Osteoblast (primary cell): ENCODE data around the gene RAPGEF1. TPM values are rescaled to one million over a fixed set of nuclear protein-coding genes. Genes with fewer than 3 reads are reported as not detected.

Experiments
- DNase-seq: peaks from one replicate; pipeline ENCODE4 v3.0.0; 2011; ENCODE audit warnings: low spot score, mixed read lengths; ENCODE audit not compliant: insufficient read length; ENCODE audit errors: missing footprints
- H2AFZ ChIP-seq: 2 replicates; pipeline ENCODE4 v1.6.0; 2011; ENCODE audit warnings: mild to moderate bottlenecking, low read length
- H3K27ac ChIP-seq: 2 replicates; pipeline ENCODE4 v1.5.1; 2011; ENCODE audit warnings: mild to moderate bottlenecking, low read depth, low read length, moderate library complexity
- H3K27me3 ChIP-seq: 2 replicates; pipeline ENCODE4 v1.6.0; 2012; ENCODE audit warnings: mild to moderate bottlenecking, control low read depth, inconsistent platforms, low read length, moderate library complexity; ENCODE audit not compliant: insufficient read depth
- H3K36me3 ChIP-seq: 2 replicates; pipeline ENCODE4 v1.5.1; 2011; ENCODE audit warnings: mild to moderate bottlenecking, low read length, control low read depth, moderate library complexity; ENCODE audit not compliant: insufficient read depth
- H3K4me1 ChIP-seq: 2 replicates; pipeline ENCODE4 v1.5.1; 2011; ENCODE audit warnings: mild to moderate bottlenecking, low read length, control low read depth, moderate library complexity; ENCODE audit not compliant: insufficient read depth
- H3K4me2 ChIP-seq: 2 replicates; pipeline ENCODE4 v1.6.0; 2011; ENCODE audit warnings: mild to moderate bottlenecking, low read length; ENCODE audit not compliant: insufficient read depth
- H3K4me3 ChIP-seq: fragments of 200-600 bp; sonication (generic); 3 replicates; pipeline ENCODE4 v1.5.1; 2012; ENCODE audit warnings: mild to moderate bottlenecking, low read length, inconsistent platforms; ENCODE audit not compliant: insufficient read depth
- H3K79me2 ChIP-seq: 2 replicates; pipeline ENCODE4 v1.6.0; 2012; ENCODE audit warnings: mild to moderate bottlenecking, low read length, control low read depth, inconsistent platforms; ENCODE audit not compliant: insufficient read depth
- H3K9me3 ChIP-seq: 2 replicates; pipeline ENCODE4 v1.5.1; 2011; ENCODE audit warnings: low read depth, low read length, control low read depth
- H4K20me1 ChIP-seq: 2 replicates; pipeline ENCODE4 v1.6.0; 2012; ENCODE audit warnings: mild to moderate bottlenecking, low read length, control low read depth; ENCODE audit not compliant: insufficient read depth
- CTCF ChIP-seq: IDR thresholded peaks from 2 replicates; pipeline ENCODE4 v1.5.1; 2011; ENCODE audit warnings: mild to moderate bottlenecking, low read depth, low read length, moderate library complexity; ENCODE audit errors: extremely low read depth
- total RNA-seq: library from RNA; depleted of rRNA; stranded (reverse); fragments of >200 nt; gene quantifications from 2 replicates; pipeline ENCODE4 v1.2.3, GENCODE V29; 2012

Gene RAPGEF1
- total RNA-seq, 1 donor, result 34.7 TPM

GRCh38 chr9:131781069-131781468, 41.2 kb upstream of the RAPGEF1 start:
- DNase-seq, result no peak
- no peak overlapping the region for H3K4me2 ChIP-seq
- H3K27ac ChIP-seq, result no peak overlapping the region
- H4K20me1 ChIP-seq, result peaks cover 3% of the 10 kb centered on the region
- H3K79me2 ChIP-seq, result no peaks in the 10 kb centered on the region
- H2AFZ ChIP-seq, result no peak overlapping the region
- no peaks in the 10 kb centered on the region for H3K36me3 ChIP-seq
- H3K27me3 ChIP-seq, result peaks cover 18% of the 10 kb centered on the region
- H3K4me1 ChIP-seq, result no peaks in the 10 kb centered on the region
- H3K9me3 ChIP-seq, result no peaks in the 10 kb centered on the region
- no peak overlapping the region for H3K4me3 ChIP-seq
- no peak for TF ChIP-seq CTCF

GRCh38 chr9:131776473-131776872, 36.6 kb upstream of the RAPGEF1 start:
- H3K79me2 ChIP-seq, result no peaks in the 10 kb centered on the region
- DNase-seq, result no peak
- no peaks in the 10 kb centered on the region for H3K36me3 ChIP-seq
- H3K4me1 ChIP-seq, result no peaks in the 10 kb centered on the region
- H3K27me3 ChIP-seq, result no peaks in the 10 kb centered on the region
- H3K27ac ChIP-seq, result no peak overlapping the region
- no peak overlapping the region for H3K4me2 ChIP-seq
- H4K20me1 ChIP-seq, result peaks cover 3% of the 10 kb centered on the region
- no peak overlapping the region for H3K4me3 ChIP-seq
- H3K9me3 ChIP-seq, result no peaks in the 10 kb centered on the region
- no peak overlapping the region for H2AFZ ChIP-seq
- no peak for TF ChIP-seq CTCF

DNA sequence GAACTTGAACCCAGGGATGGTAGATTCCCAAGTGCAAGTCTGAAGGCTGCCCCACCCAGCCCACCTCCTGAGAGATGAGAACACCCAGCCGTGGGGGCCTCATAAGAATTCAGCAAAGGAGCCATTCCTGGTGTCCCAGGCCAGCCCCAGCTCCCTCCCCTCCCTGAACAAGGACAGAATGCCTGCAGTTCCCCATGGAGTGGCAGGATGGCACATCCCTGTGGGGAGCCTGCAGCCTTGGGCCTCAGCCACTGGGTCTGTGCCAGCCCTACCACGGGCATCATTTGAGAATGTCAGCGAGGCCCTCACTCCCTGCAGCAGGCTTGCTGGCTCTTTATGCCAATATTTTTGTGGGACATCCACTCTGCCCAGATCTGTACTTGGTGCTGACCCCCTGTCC, 36.2 kb upstream of the RAPGEF1 start:
- Histone ChIP-seq H4K20me1 (peaks cover 3% of the 10 kb centered on the region), H2AFZ (no peak overlapping the region), H3K4me1 (no peaks in the 10 kb centered on the region), H3K4me2 (no peak overlapping the region), H3K4me3 (no peak overlapping the region), H3K79me2 (no peaks in the 10 kb centered on the region), H3K36me3 (no peaks in the 10 kb centered on the region), H3K27ac (no peak overlapping the region), H3K27me3 (peaks cover 2% of the 10 kb centered on the region), H3K9me3 (no peaks in the 10 kb centered on the region)
- no peak for DNase-seq
- no peak for TF ChIP-seq CTCF

DNA sequence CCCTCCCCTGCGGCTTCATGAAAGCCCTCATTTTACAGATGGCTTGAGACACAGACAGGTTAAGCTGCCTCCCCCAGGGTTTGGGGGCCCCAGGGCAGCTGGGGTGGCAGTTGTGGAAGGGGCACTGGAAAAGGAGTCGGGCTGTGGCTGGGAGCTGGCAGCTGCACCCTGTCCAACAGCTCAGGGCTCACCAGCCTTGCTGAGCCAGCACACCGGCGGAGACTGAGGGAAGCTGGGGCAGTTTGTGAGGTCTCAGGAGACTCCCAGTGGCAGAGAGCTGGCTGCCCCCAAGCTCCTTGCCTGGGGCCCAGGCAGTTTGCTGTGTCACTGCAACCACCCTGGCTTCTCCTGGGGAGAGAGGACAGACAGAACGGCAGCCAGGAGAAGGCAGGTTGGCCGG, 34.8 kb upstream of the RAPGEF1 start:
- Histone ChIP-seq H3K4me3 (no peak overlapping the region), H3K27me3 (peaks cover 14% of the 10 kb centered on the region), H3K4me2 (no peak overlapping the region), H4K20me1 (peaks cover 3% of the 10 kb centered on the region), H3K27ac (no peak overlapping the region), H3K9me3 (no peaks in the 10 kb centered on the region), H3K4me1 (no peaks in the 10 kb centered on the region), H3K36me3 (no peaks in the 10 kb centered on the region), H3K79me2 (no peaks in the 10 kb centered on the region), H2AFZ (no peak overlapping the region)
- DNase-seq, result no peak
- no peak for TF ChIP-seq CTCF
